Glutamatergic neuron (in vitro differentiated cells): ENCODE measurements around the gene NCAPH2. TPM values are rescaled to one million over a fixed set of nuclear protein-coding genes. Genes with fewer than 3 reads are reported as not detected.

ENCODE experiments used
- DNase-seq: peaks from one replicate; pipeline ENCODE4 v3.0.0; 2022
- H3K27ac Mint-ChIP-seq: one replicate; pipeline ENCODE4 v1.8.0; 2020; ENCODE audit warnings: mild to moderate bottlenecking, mixed read lengths, inconsistent platforms; ENCODE audit not compliant: unreplicated experiment
- H3K27me3 Mint-ChIP-seq: one replicate; pipeline ENCODE4 v1.8.0; 2020; ENCODE audit warnings: mild to moderate bottlenecking, moderate library complexity, mixed read lengths, inconsistent platforms; ENCODE audit not compliant: unreplicated experiment
- H3K36me3 Mint-ChIP-seq: one replicate; pipeline ENCODE4 v1.8.0; 2020; ENCODE audit warnings: mild to moderate bottlenecking, mixed read lengths, inconsistent platforms; ENCODE audit not compliant: unreplicated experiment
- H3K4me1 Mint-ChIP-seq: one replicate; pipeline ENCODE4 v1.8.0; 2020; ENCODE audit warnings: mild to moderate bottlenecking, low read depth, mixed read lengths, inconsistent platforms; ENCODE audit not compliant: unreplicated experiment
- H3K4me3 Mint-ChIP-seq: one replicate; pipeline ENCODE4 v1.8.0; 2020; ENCODE audit warnings: mild to moderate bottlenecking, mixed read lengths, inconsistent platforms; ENCODE audit not compliant: unreplicated experiment
- H3K9me3 Mint-ChIP-seq: one replicate; pipeline ENCODE4 v1.8.0; 2020; ENCODE audit warnings: mild to moderate bottlenecking, moderate library complexity, mixed read lengths, inconsistent platforms; ENCODE audit not compliant: unreplicated experiment
- total RNA-seq: library from RNA; stranded (reverse); fragmentation: NEBNext Ultra II Directional; extraction: Animal tissue kit (Norgen Biotek cat#: 25700); gene quantifications from one replicate; pipeline ENCODE4 v1.2.1, GENCODE V29; 2021; ENCODE audit not compliant: unreplicated experiment
- TF ChIP-seq, protein P1 (sequence below): fragments of 200-600 bp; sonication (generic); IDR thresholded peaks from one replicate; pipeline ENCODE4 v1.5.0; 2021; ENCODE audit not compliant: partially characterized antibody, unreplicated experiment

NCAPH2 gene
- total RNA-seq, 1 donor from 2014 or later: 52.9 TPM

DNA sequence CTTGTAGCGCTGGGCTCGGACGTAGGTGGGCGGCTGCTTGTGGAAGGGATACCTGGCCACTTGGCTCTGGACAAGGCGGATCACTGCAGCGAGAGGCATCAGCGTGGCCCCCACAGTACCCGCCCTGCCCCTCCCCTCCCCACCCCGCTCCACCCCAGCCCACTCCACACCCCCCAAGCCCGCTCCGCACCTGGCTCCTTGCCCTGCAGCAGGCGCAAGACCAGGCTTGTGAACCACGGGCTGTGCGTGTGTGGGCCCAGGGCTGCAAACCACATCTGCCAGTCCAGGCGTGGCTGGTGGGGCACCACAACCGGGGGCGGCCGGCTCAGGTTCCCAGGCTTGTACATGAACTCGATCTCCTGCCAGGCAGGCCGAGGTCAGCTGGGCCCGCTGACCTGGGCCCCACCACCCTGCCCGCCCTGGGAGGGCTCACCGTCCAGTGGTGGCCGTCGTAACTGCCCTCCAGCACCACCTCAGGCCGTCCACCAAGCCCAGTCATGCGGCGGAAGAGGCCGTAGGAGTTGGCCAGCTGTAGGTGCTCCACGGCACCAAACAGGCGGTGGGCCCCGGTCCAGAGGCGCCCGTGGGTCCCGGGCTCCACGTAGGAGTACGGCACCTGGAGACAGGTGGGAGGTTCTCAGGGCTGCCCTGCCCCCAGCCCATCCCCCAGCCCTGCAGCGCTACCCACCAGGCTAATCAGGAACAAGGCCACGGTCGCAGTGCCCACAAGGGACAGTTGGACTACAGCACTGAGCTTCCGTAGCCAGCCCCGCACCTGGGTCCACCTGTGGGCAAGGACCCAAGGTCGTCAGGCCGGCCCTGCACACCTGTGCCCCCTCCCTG lies 3.4 kb upstream of the NCAPH2 start:
- Mint-ChIP-seq H3K9me3 (peaks cover 4% of the 10 kb centered on the region), H3K4me1 (peaks cover 3% of the 10 kb centered on the region), H3K27me3 (peaks cover 5% of the 10 kb centered on the region)

DNA sequence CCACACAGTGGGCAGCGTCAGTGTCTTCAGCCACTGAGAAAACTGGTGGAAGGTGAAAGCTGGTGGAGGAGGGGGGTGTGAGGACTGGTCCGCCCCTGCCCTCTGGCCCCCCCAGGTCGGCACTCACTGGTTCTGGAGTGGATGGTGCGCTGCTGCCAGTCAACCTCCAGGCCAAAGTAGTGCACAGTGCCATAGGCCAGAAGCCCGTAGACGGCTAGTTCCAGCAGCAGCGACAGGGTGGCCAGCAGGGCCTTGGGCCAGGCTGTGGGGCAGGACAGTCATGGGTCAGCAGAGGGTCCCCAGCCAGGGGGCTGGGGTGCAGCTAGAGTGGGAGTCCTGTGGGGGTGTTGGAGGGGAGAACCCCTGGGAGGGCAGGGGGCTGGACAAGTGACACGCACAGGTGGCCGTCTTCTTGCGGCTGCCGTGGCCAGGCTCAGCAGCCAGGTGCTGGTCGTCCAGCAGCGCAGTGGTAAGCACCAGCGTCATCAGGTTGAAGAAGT lies 2.7 kb upstream of the NCAPH2 start:
- peaks cover 5% of the 10 kb centered on the region for H3K27me3 Mint-ChIP-seq
- no peak for DNase-seq
- peaks cover 3% of the 10 kb centered on the region for H3K4me1 Mint-ChIP-seq

More for the DNA sequence above, 3.4 kb upstream of the NCAPH2 start:
- no peak for DNase-seq
- Mint-ChIP-seq H3K4me3 (no peak overlapping the region), H3K27ac (no peak overlapping the region), H3K36me3 (no peaks in the 10 kb centered on the region)
- TF ChIP-seq, protein P1, sequence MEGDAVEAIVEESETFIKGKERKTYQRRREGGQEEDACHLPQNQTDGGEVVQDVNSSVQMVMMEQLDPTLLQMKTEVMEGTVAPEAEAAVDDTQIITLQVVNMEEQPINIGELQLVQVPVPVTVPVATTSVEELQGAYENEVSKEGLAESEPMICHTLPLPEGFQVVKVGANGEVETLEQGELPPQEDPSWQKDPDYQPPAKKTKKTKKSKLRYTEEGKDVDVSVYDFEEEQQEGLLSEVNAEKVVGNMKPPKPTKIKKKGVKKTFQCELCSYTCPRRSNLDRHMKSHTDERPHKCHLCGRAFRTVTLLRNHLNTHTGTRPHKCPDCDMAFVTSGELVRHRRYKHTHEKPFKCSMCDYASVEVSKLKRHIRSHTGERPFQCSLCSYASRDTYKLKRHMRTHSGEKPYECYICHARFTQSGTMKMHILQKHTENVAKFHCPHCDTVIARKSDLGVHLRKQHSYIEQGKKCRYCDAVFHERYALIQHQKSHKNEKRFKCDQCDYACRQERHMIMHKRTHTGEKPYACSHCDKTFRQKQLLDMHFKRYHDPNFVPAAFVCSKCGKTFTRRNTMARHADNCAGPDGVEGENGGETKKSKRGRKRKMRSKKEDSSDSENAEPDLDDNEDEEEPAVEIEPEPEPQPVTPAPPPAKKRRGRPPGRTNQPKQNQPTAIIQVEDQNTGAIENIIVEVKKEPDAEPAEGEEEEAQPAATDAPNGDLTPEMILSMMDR: no peak

DNA sequence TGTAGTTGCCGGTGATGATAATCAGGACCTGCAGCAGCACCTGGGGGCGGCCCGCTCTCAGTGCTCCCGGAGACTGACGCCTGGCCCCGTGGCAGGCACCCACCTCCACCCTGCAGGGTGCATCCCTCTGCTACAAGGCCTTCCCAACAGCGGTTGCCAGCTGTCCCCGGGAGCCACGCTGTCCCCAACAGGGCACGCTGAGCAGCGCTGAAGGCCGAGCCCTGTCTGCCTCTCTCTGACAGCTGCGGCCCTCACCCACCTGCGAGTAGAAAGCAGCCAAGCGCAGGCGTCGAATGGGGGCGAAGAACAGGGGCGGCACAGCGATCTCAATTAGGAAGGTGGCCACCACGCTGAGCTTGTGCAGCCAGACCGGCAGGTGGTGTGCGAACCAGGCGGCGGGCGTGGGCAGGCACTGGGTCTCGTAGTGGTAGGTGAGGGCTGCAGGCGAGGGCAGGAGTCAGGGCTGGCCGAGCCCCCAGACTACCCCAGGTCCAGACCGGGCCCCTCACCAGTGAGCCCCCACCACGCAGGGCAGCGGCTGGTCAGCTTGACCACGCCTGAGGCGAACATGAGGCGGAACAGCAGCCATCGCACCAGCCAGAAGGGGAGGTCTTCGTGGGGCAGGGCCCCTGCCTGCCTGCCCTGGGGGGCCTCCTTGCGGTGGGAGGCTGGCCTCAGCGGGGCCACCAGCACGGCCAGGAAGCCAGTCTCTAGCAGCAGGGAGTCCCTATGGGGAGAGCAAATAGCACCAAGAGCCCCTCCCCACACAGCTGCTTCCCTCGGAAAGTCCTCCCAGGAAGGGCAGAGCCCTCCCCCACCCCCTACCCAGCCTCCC lies 2.0 kb upstream of the NCAPH2 start:
- no peak overlapping the region for H3K27ac Mint-ChIP-seq
- no peak overlapping the region for H3K4me3 Mint-ChIP-seq
- TF ChIP-seq, protein P1: no peak
- H3K4me1 Mint-ChIP-seq: peaks cover 3% of the 10 kb centered on the region
- DNase-seq: no peak
- no peaks in the 10 kb centered on the region for H3K36me3 Mint-ChIP-seq
- H3K9me3 Mint-ChIP-seq: peaks cover 4% of the 10 kb centered on the region
- peaks cover 5% of the 10 kb centered on the region for H3K27me3 Mint-ChIP-seq

More for the DNA sequence above, 2.7 kb upstream of the NCAPH2 start:
- Mint-ChIP-seq H3K36me3 (no peaks in the 10 kb centered on the region), H3K9me3 (peaks cover 4% of the 10 kb centered on the region), H3K4me3 (no peak overlapping the region), H3K27ac (no peak overlapping the region)
- TF ChIP-seq, protein P1: no peak

DNA sequence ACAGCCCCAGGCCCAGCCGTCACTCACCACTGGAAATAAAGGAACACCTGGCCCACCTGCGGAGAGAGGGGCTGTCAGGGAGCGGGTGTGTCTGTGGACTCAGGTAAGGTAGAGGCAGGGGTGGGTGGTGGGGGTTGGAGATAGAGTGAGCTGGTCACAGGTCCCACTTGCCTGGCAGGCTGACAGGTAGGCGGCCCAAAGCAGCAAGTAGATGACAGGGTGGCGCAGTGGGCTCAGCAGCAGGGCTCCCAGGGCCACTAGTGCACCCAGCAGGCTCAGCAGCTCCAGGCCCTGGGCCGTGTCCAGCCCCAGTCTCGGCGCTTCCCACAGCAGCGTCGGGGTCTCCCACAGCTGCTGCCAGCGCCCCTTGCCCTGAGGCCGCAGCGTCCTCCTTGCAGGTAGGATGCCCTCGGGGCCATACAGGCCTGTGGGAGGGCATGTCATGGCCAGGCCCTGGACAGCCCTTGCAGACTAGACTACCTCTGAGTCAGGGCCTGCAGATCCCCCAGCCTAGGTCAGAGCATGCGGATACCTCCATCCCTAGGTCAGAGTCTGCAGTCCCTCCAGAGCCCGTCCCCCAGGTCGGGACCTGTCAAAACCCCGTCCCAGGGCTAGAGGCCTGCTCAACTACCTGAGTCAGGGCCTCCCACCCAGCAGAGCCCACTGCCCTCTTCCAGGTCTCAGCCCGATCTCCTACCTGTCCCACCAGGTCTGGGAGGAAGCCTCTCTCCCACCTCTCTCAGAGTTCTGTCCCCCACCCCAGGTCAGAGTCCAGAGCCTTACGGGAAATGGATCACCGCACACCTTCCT lies 1.2 kb upstream of the NCAPH2 start:
- H3K27ac Mint-ChIP-seq: peak overlapping the region; percentile 55
- TF ChIP-seq, protein P1: no peak
- peak overlapping the region; percentile 89 for H3K4me3 Mint-ChIP-seq
- no peaks in the 10 kb centered on the region for H3K36me3 Mint-ChIP-seq
- H3K27me3 Mint-ChIP-seq: peaks cover 5% of the 10 kb centered on the region
- H3K4me1 Mint-ChIP-seq: peaks cover 3% of the 10 kb centered on the region
- H3K9me3 Mint-ChIP-seq: peaks cover 4% of the 10 kb centered on the region
- DNase-seq: peak; percentile 26
